AG09319 (cell line): ENCODE data around the gene ADAMTS14.

Source experiments
- DNase-seq: peaks from one replicate; pipeline ENCODE4 v3.0.0-alpha.2; 2010; ENCODE audit warnings: low read depth; ENCODE audit errors: extremely low read depth
- TF ChIP-seq, protein P1 (sequence below): IDR thresholded peaks from 2 replicates; pipeline ENCODE4 v1.5.1; 2011; ENCODE audit warnings: low read depth, mild to moderate bottlenecking, inconsistent platforms, low read length, moderate library complexity

Gene ADAMTS14

GRCh38 chr10:70711177-70711576 lies 38.9 kb downstream of the ADAMTS14 start:
- TF ChIP-seq, protein P1, sequence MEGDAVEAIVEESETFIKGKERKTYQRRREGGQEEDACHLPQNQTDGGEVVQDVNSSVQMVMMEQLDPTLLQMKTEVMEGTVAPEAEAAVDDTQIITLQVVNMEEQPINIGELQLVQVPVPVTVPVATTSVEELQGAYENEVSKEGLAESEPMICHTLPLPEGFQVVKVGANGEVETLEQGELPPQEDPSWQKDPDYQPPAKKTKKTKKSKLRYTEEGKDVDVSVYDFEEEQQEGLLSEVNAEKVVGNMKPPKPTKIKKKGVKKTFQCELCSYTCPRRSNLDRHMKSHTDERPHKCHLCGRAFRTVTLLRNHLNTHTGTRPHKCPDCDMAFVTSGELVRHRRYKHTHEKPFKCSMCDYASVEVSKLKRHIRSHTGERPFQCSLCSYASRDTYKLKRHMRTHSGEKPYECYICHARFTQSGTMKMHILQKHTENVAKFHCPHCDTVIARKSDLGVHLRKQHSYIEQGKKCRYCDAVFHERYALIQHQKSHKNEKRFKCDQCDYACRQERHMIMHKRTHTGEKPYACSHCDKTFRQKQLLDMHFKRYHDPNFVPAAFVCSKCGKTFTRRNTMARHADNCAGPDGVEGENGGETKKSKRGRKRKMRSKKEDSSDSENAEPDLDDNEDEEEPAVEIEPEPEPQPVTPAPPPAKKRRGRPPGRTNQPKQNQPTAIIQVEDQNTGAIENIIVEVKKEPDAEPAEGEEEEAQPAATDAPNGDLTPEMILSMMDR, result no peak
- DNase-seq, result no peak

GRCh38 chr10:70711911-70712310 lies 39.6 kb downstream of the ADAMTS14 start:
- TF ChIP-seq, protein P1, result no peak

DNA sequence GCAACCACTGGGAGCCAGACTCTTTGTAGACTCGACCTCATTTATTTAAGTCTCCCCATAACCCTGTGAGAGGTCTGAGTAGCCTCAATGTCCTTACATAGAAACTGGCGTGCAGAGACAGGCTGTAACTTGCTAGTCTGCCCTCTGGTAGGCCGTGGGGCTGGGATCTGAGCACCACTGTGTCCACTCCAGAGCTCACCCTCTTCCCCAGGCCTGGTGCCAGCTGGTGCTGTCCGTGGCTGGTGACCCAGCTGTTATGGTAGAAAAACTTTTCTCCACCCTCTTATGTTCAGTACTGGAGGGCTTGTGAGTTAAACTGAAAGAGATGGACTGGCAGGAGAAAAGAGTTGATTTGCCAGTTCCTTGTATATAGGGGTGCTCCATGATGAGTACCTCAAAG lies 41.9 kb downstream of the ADAMTS14 start:
- TF ChIP-seq, protein P1, result no peak
- DNase-seq, result no peak

More at GRCh38 chr10:70711911-70712310, 39.6 kb downstream of the ADAMTS14 start:
- DNase-seq, result no peak

GRCh38 chr10:70714951-70715350 lies 42.6 kb downstream of the ADAMTS14 start:
- DNase-seq, result no peak
- TF ChIP-seq, protein P1, result no peak

GRCh38 chr10:70715853-70716795 lies 43.8 kb downstream of the ADAMTS14 start:
- no peak for DNase-seq
- TF ChIP-seq, protein P1, result no peak

DNA sequence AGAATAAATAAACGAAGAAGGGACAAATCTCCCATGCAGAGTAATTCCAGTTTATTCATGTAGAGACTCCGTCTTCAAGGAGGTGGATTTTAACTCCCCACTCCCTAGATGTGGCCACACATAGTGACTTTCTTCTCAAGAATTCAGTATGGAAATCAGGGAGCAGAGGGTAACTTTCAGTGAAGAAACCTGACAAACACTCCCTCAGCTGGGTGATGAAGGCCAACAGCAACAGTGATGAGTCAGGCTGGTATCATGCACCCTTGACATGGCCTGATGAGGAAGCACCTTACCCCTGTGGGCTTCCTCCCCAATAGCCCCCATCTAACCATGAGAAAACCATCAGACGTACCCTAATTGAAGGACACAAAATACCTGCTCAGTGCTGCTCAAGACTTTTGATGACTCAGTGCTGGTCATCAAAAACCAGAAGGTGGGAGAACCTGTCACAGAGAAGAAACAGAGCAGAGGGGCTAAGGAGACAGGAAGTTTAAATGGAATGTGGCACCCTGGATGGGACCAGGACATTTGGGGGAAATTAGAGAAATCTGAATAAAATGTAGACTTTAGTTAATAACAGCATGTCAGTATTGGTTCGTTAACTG lies 50.6 kb downstream of the ADAMTS14 start:
- DNase-seq, result no peak
- TF ChIP-seq, protein P1, result no peak

GRCh38 chr10:70723771-70724170 lies 51.5 kb downstream of the ADAMTS14 start:
- TF ChIP-seq, protein P1, result no peak
- no peak for DNase-seq
